Activated CD4-positive, alpha-beta T cell treated with anti-CD3 and anti-CD28 coated beads for 36 hours (primary cell): ENCODE results near the gene OR5B21. TPM values are rescaled to one million over a fixed set of nuclear protein-coding genes. Genes with fewer than 3 reads are reported as not detected.
A peak's percentile ranks its signal among the peaks of the same experiment; 100 is the strongest.

Source experiments
- ATAC-seq: fragments of 200-7000 bp; cut with Tn5 transposase; one replicate; pipeline ENCODE4 v1.10.0; 2021; ENCODE audit warnings: mild to moderate bottlenecking, moderate library complexity
- CTCF ChIA-PET: fragments of 350-600 bp; sonication (Branson Sonifier 250); formaldehyde crosslinking; loops from one replicate; lab custom pipeline; 2021; ENCODE audit warnings: antibody characterized with exemption; lab: Charles Lee
- POLR2A ChIA-PET: fragments of 350-600 bp; sonication (Branson Sonifier 250); formaldehyde crosslinking; loops from one replicate; lab custom pipeline; 2021; ENCODE audit warnings: antibody characterized with exemption, inconsistent platforms; lab: Charles Lee
- DNase-seq: peaks from one replicate; pipeline ENCODE4 v3.0.0-alpha.2; 2020
- H3K27ac Mint-ChIP-seq: one replicate; pipeline ENCODE4 v1.8.0; 2021; ENCODE audit warnings: mixed read lengths
- H3K27me3 Mint-ChIP-seq: one replicate; pipeline ENCODE4 v1.8.0; 2021; ENCODE audit warnings: mixed read lengths
- H3K36me3 Mint-ChIP-seq: one replicate; pipeline ENCODE4 v1.8.0; 2021; ENCODE audit warnings: low read depth, mixed read lengths
- H3K4me1 Mint-ChIP-seq: one replicate; pipeline ENCODE4 v1.8.0; 2021; ENCODE audit warnings: mixed read lengths
- H3K4me3 Mint-ChIP-seq: one replicate; pipeline ENCODE4 v1.8.0; 2021; ENCODE audit warnings: mild to moderate bottlenecking, moderate library complexity, mixed read lengths
- H3K9me3 Mint-ChIP-seq: one replicate; pipeline ENCODE4 v1.8.0; 2021; ENCODE audit warnings: low read depth, mixed read lengths
- intact Hi-C, 2 experiments: fragments of 100-400 bp; cut with DNase I in 1 of 2; cut with micrococcal nuclease in 1 of 2; formaldehyde crosslinking; loops; one replicate each; pipeline versions ENCODE4 v1.14.2 to v1.15.1; 2022 to 2024; cut with DNase I, micrococcal nuclease
- total RNA-seq, 2 experiments: library from RNA; stranded (reverse); gene quantifications; one replicate each; pipeline ENCODE4 v1.2.3, GENCODE V29; 2021

The OR5B21 gene
- total RNA-seq, 2 experiments from 2014 or later, result 0.33 TPM; not detected in 1

GRCh38 chr11:58511636-58512035 is 3.7 kb upstream of the OR5B21 start:
- no peaks in the 10 kb centered on the region for H3K9me3 Mint-ChIP-seq
- H3K36me3 Mint-ChIP-seq, result peaks cover 5% of the 10 kb centered on the region
- H3K4me3 Mint-ChIP-seq, result no peak overlapping the region
- no peak for DNase-seq
- POLR2A ChIA-PET, result no interaction called here
- no peaks in the 10 kb centered on the region for H3K27me3 Mint-ChIP-seq
- intact Hi-C loops, result loop anchor here in 1 of 2 experiments (5.0 to 10.0 kb wide), 2 partner anchors 437 to 944 kb away; partner anchors contain the start of gene UBE2L6
- H3K27ac Mint-ChIP-seq, result no peak overlapping the region
- CTCF ChIA-PET, result interaction anchor here (0.6 to 3.6 kb wide), 5 partner anchors 13 to 711 kb away, joined by 3 to 26 read pairs (median 3); no protein-coding TSS in a partner anchor
- ATAC-seq, result no peak
- peaks cover 7% of the 10 kb centered on the region for H3K4me1 Mint-ChIP-seq

- no peaks in the 10 kb centered on the region for H3K27me3 Mint-ChIP-seq
- intact Hi-C loops, result loop anchor here (5.0 to 10.0 kb wide), 3 partner anchors 117 to 942 kb away; partner anchors contain the start of gene UBE2L6 (in 1 of the 2)
- no peak overlapping the region for H3K27ac Mint-ChIP-seq
- DNase-seq (no peak), ATAC-seq (no peak)
- H3K36me3 Mint-ChIP-seq, result peaks cover 7% of the 10 kb centered on the region
- H3K4me1 Mint-ChIP-seq, result peaks cover 19% of the 10 kb centered on the region
- ChIA-PET POLR2A (no interaction called here), CTCF (interaction anchor here (1.1 kb wide), 1 partner anchor 12 kb away, joined by 4 read pairs; no protein-coding TSS in a partner anchor)
- no peak overlapping the region for H3K4me3 Mint-ChIP-seq
- no peaks in the 10 kb centered on the region for H3K9me3 Mint-ChIP-seq
Observed at GRCh38 chr11:58509748-58510147, 1.8 kb upstream of the OR5B21 start.

- CTCF ChIA-PET, result no interaction called here
- intact Hi-C loops, result loop anchor here in 1 of 2 experiments (5.0 kb wide), 1 partner anchor 117 kb away; no protein-coding TSS in a partner anchor
Observed at GRCh38 chr11:58508814-58509213, 909 bp upstream of the OR5B21 start.

GRCh38 chr11:58507355-58507754 is 550 bp downstream of the OR5B21 start:
- no peak for ATAC-seq
- H3K9me3 Mint-ChIP-seq, result no peaks in the 10 kb centered on the region
- ChIA-PET CTCF (no interaction called here), POLR2A (no interaction called here)
- H3K27ac Mint-ChIP-seq, result peak overlapping the region; percentile 41
- no peak overlapping the region for H3K4me3 Mint-ChIP-seq
- intact Hi-C loops, result loop anchor here in 1 of 2 experiments (5.0 kb wide), 1 partner anchor 115 kb away; no protein-coding TSS in a partner anchor
- DNase-seq, result no peak
- H3K36me3 Mint-ChIP-seq, result peaks cover 7% of the 10 kb centered on the region
- peaks cover 19% of the 10 kb centered on the region for H3K4me1 Mint-ChIP-seq
- H3K27me3 Mint-ChIP-seq, result no peaks in the 10 kb centered on the region

More at GRCh38 chr11:58508814-58509213, 909 bp upstream of the OR5B21 start:
- POLR2A ChIA-PET, result no interaction called here
- Mint-ChIP-seq H3K9me3 (no peaks in the 10 kb centered on the region), H3K4me1 (peaks cover 19% of the 10 kb centered on the region), H3K27me3 (no peaks in the 10 kb centered on the region), H3K36me3 (peaks cover 7% of the 10 kb centered on the region), H3K4me3 (no peak overlapping the region), H3K27ac (no peak overlapping the region)
- DNase-seq, result no peak
- ATAC-seq, result no peak

GRCh38 chr11:58506935-58507334 is 970 bp downstream of the OR5B21 start:
- no peak for ATAC-seq
- intact Hi-C loops, result loop anchor here in 1 of 2 experiments (5.0 kb wide), 1 partner anchor 115 kb away; no protein-coding TSS in a partner anchor
- Mint-ChIP-seq H3K9me3 (no peaks in the 10 kb centered on the region), H3K27ac (peak overlapping the region; percentile 41), H3K36me3 (peaks cover 7% of the 10 kb centered on the region), H3K4me3 (no peak overlapping the region), H3K27me3 (no peaks in the 10 kb centered on the region), H3K4me1 (peaks cover 19% of the 10 kb centered on the region)
- POLR2A ChIA-PET, result no interaction called here
- CTCF ChIA-PET, result interaction anchor here (3.7 kb wide), 1 partner anchor 18 kb away, joined by 21 read pairs; no protein-coding TSS in a partner anchor
- no peak for DNase-seq

- no peaks in the 10 kb centered on the region for H3K9me3 Mint-ChIP-seq
- H3K4me1 Mint-ChIP-seq, result peaks cover 19% of the 10 kb centered on the region
- H3K27me3 Mint-ChIP-seq, result no peaks in the 10 kb centered on the region
- intact Hi-C loops, result loop anchor here in 1 of 2 experiments (5.0 kb wide), 1 partner anchor 114 kb away; no protein-coding TSS in a partner anchor
- H3K36me3 Mint-ChIP-seq, result peaks cover 7% of the 10 kb centered on the region
- POLR2A ChIA-PET, result no interaction called here
- CTCF ChIA-PET, result interaction anchor here (0.7 to 3.7 kb wide), 2 partner anchors 19 to 733 kb away, joined by 3 to 21 read pairs; no protein-coding TSS in a partner anchor
- peak overlapping the region; percentile 43 for H3K27ac Mint-ChIP-seq
- peak; percentile 39 for DNase-seq
- no peak overlapping the region for H3K4me3 Mint-ChIP-seq
- ATAC-seq, result peak; percentile 92
Observed at GRCh38 chr11:58505849-58506248, 2.1 kb downstream of the OR5B21 start.

GRCh38 chr11:58504232-58504631 is 3.7 kb downstream of the OR5B21 start:
- ChIA-PET CTCF (interaction anchor here (0.5 to 3.7 kb wide), 3 partner anchors 14 to 796 kb away, joined by 3 to 21 read pairs (median 5); no protein-coding TSS in a partner anchor), POLR2A (interaction anchor here (0.5 to 0.7 kb wide), 2 partner anchors 22 to 109 kb away, joined by 3 to 4 read pairs; no protein-coding TSS in a partner anchor)
- H3K27me3 Mint-ChIP-seq, result no peaks in the 10 kb centered on the region
- peak overlapping the region; percentile 48 for H3K27ac Mint-ChIP-seq
- DNase-seq (no peak), ATAC-seq (no peak)
- no peaks in the 10 kb centered on the region for H3K9me3 Mint-ChIP-seq
- intact Hi-C loops, result no loop called here
- H3K36me3 Mint-ChIP-seq, result peaks cover 7% of the 10 kb centered on the region
- H3K4me1 Mint-ChIP-seq, result peaks cover 20% of the 10 kb centered on the region
- peak overlapping the region; percentile 48 for H3K4me3 Mint-ChIP-seq

GRCh38 chr11:58503361-58503856 is 4.5 kb downstream of the OR5B21 start:
- intact Hi-C loops, result no loop called here
- no peak for DNase-seq
- Mint-ChIP-seq H3K27ac (no peak overlapping the region), H3K27me3 (no peaks in the 10 kb centered on the region), H3K9me3 (no peaks in the 10 kb centered on the region), H3K4me3 (no peak overlapping the region), H3K36me3 (peaks cover 7% of the 10 kb centered on the region), H3K4me1 (peaks cover 28% of the 10 kb centered on the region)
- no peak for ATAC-seq
- POLR2A ChIA-PET, result no interaction called here
- CTCF ChIA-PET, result interaction anchor here (3.7 kb wide), 1 partner anchor 21 kb away, joined by 21 read pairs; no protein-coding TSS in a partner anchor

GRCh38 chr11:58502004-58502403 is 5.9 kb downstream of the OR5B21 start:
- no peak for DNase-seq
- intact Hi-C loops, result no loop called here
- ChIA-PET CTCF (no interaction called here), POLR2A (no interaction called here)
- peaks cover 2% of the 10 kb centered on the region for H3K36me3 Mint-ChIP-seq
- no peaks in the 10 kb centered on the region for H3K27me3 Mint-ChIP-seq
- H3K4me3 Mint-ChIP-seq, result no peak overlapping the region
- peaks cover 34% of the 10 kb centered on the region for H3K4me1 Mint-ChIP-seq
- no peak overlapping the region for H3K27ac Mint-ChIP-seq
- no peaks in the 10 kb centered on the region for H3K9me3 Mint-ChIP-seq
- ATAC-seq, result no peak

- Mint-ChIP-seq H3K36me3 (no peaks in the 10 kb centered on the region), H3K27me3 (no peaks in the 10 kb centered on the region), H3K27ac (peak overlapping the region; percentile 44), H3K9me3 (no peaks in the 10 kb centered on the region), H3K4me3 (no peak overlapping the region), H3K4me1 (peaks cover 29% of the 10 kb centered on the region)
- no peak for ATAC-seq
- DNase-seq, result no peak
- intact Hi-C loops, result no loop called here
- POLR2A ChIA-PET, result no interaction called here
- CTCF ChIA-PET, result interaction anchor here (1.4 to 2.2 kb wide), 2 partner anchors 14 to 26 kb away, joined by 4 to 15 read pairs; no protein-coding TSS in a partner anchor
Observed at GRCh38 chr11:58498464-58498863, 9.4 kb downstream of the OR5B21 start.

GRCh38 chr11:58497951-58498350 is 10.0 kb downstream of the OR5B21 start:
- ATAC-seq, result no peak

More at GRCh38 chr11:58497951-58498350, 10.0 kb downstream of the OR5B21 start:
- peaks cover 30% of the 10 kb centered on the region for H3K4me1 Mint-ChIP-seq
- ChIA-PET CTCF (interaction anchor here (1.4 kb wide), 1 partner anchor 14 kb away, joined by 4 read pairs; no protein-coding TSS in a partner anchor), POLR2A (no interaction called here)
- no peaks in the 10 kb centered on the region for H3K36me3 Mint-ChIP-seq
- H3K9me3 Mint-ChIP-seq, result no peaks in the 10 kb centered on the region
- no peaks in the 10 kb centered on the region for H3K27me3 Mint-ChIP-seq
- intact Hi-C loops, result no loop called here
- no peak overlapping the region for H3K4me3 Mint-ChIP-seq
- H3K27ac Mint-ChIP-seq, result no peak overlapping the region
- DNase-seq, result no peak
